A549 (cell line): ENCODE data around the gene FKBP2.

Source experiments
- CBX2 ChIP-seq: fragments of 200-600 bp; sonication (generic); IDR thresholded peaks from 2 replicates; pipeline ENCODE4 v1.6.1; 2016; ENCODE audit warnings: low read depth, mild to moderate bottlenecking, borderline replicate concordance
- CTCF ChIP-seq: fragments of >200 bp; sonication (Bioruptor Twin); formaldehyde crosslinking; IDR thresholded peaks from 3 replicates; pipeline ENCODE4 v1.5.1; 2016
- ESRRA ChIP-seq: fragments of 150-350 bp; IDR thresholded peaks from 2 replicates; pipeline ENCODE4 v1.6.1; 2014; ENCODE audit warnings: mild to moderate bottlenecking, low read length, borderline replicate concordance
- HDAC2 ChIP-seq: fragments of 200-600 bp; sonication (generic); IDR thresholded peaks from 2 replicates; pipeline ENCODE4 v1.6.1; 2016
- MAX ChIP-seq: IDR thresholded peaks from 2 replicates; pipeline ENCODE4 v1.6.1; 2012
- NR3C1 ChIP-seq: fragments of >200 bp; sonication (Bioruptor Twin); formaldehyde crosslinking; IDR thresholded peaks from 3 replicates; pipeline ENCODE4 v1.6.1; 2017
- POLR2A ChIP-seq: IDR thresholded peaks from 2 replicates; pipeline ENCODE4 v1.6.1; 2012; ENCODE audit warnings: mild to moderate bottlenecking, low read length
- RAD21 ChIP-seq, 2 experiments: fragments of >200 bp in 1 of 2; sonication (Bioruptor Twin) in 1 of 2; formaldehyde crosslinking in 1 of 2; IDR thresholded peaks in 1 of 2; conservative IDR thresholded peaks in 1 of 2; 2 replicates in 1 of 2; 3 replicates in 1 of 2; pipeline ENCODE4 v1.6.1; 2012 to 2018; ENCODE audit warnings: inconsistent platforms in 1 of 2
- TF ChIP-seq, protein P1 (sequence below): fragments of >200 bp; sonication (Bioruptor Twin); formaldehyde crosslinking; IDR thresholded peaks from 3 replicates; pipeline ENCODE4 v1.6.1; 2016

DNA sequence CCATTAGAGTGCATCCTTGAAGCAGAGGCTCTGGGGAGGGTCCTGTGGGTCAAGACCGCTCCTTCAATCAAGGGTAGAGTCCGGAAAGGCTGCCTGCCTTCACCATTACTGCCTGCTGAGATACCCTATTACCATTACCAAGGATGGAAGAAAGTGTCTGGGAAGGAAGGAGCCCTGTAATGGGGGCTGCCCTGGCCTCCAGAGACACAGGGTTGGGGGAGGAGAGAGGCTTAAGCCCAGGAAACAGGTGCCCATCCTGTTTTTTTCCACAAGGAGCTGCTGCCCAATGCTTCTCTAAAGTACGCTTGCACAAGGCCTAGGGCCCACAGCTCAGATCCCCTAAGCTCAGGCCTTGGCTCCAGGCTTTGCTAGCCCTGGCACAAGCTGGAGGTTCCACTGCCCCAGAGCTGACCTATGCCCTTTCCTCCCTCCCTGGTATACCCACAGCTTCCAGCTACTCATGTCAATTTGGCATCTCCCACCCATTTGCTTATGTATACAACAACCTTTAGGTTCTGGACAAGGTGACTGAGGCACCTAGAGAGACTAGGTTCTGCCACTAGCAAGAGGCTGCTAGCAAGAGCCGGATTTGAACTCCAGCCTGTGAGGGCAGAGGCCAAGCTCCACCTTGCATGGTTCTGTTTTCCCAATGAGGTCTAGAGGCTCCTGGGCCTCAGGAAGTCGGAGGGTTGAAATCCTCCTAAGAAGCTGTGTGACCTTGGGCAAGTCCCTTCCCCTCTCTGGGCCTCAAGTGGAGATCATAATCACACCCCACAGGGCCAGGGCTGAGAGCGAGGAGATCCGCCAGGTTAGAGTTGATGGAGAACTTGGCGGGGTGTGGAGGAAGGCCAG lies 8.9 kb downstream of the FKBP2 start:
- TF ChIP-seq CTCF (no peak), NR3C1 (no peak), HDAC2 (no peak), RAD21 (conservative IDR thresholded peaks at IDR 0.05 in 1 of 2, IDR thresholded peaks at IDR 0.05 in 1 of 2) (no peak), MAX (no peak), POLR2A (no peak), ESRRA (no peak), CBX2 (no peak)
- TF ChIP-seq, protein P1, sequence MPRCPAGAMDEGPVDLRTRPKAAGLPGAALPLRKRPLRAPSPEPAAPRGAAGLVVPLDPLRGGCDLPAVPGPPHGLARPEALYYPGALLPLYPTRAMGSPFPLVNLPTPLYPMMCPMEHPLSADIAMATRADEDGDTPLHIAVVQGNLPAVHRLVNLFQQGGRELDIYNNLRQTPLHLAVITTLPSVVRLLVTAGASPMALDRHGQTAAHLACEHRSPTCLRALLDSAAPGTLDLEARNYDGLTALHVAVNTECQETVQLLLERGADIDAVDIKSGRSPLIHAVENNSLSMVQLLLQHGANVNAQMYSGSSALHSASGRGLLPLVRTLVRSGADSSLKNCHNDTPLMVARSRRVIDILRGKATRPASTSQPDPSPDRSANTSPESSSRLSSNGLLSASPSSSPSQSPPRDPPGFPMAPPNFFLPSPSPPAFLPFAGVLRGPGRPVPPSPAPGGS, result no peak
